Measurements from ENCODE around the gene KCNQ1OT1. TPM values are rescaled to one million over a fixed set of nuclear protein-coding genes. Genes with fewer than 3 reads are reported as not detected.

Gene KCNQ1OT1
- total RNA-seq, 4 donors from 2014 or later = 6.3 to 8.0 (median 7.7) TPM

GRCh38 chr11:2714463-2714800 lies 14.6 kb upstream of the KCNQ1OT1 start:
- Histone ChIP-seq H3K36me3 (no peaks in the 10 kb centered on the region), H3K4me3 (no peak overlapping the region), H3K4me1 (peaks cover 0 to 23% (median 0%) of the 10 kb centered on the region in 4 donors), H3K27me3 (no peaks in the 10 kb centered on the region), H3K9me3 (peaks cover 0 to 5% (median 0%) of the 10 kb centered on the region in 4 donors), H3K27ac (no peak overlapping the region)
- WGBS, 2 donors = 96% methylated on average over 9 of the region's 9 CpGs
- DNase-seq (ENCODE audit: low spot score in 2 of 2) = no peak
- TF ChIP-seq CTCF (IDR thresholded peaks at IDR 0.05) = no peak
- TF ChIP-seq EP300 (IDR thresholded peaks at IDR 0.05) = no peak
- no peak for TF ChIP-seq POLR2A (IDR thresholded peaks at IDR 0.05)

DNA sequence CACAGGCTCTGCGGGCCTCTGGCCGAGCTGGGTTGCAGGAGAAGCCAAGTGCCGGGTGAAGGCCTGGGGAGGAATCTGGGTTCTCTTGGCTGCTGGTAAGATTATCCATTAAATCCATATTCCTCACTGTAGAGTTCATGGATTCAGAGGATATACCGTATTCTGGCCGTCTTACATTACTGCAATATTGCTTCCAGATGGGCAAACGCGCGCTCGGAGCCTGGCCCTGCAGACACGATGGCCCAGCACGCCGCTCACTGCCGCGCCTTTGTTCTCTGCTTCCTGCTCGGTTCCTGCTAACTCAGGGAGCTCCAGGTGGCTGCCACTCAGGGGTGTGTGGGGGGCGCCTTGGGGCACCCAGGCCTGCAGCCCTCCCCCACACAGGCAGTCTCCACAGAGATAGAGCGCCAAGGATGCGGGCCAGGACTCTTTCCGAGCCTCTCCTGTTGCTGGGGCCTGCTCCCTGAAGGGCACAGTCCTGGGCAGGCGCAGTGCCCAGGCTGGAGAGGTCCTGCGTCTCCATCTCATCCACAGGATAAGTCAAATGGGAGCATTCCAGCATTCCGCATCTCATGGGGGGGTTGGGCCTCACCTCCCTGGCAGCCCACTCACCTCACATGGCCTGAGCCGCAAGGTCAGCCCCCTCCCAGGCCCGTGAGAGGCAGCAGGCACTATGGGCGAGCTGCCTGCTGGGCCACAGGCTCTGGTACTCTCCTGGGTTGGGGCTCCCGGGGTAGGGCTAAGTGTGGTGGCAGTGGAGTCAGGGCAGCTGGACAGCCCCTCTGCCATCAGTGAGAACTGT lies 14.1 kb upstream of the KCNQ1OT1 start:
- no peak overlapping the region for H3K27ac ChIP-seq
- 83 to 92% methylated on average over 21 to 26 of the region's 26 CpGs for WGBS, 2 donors
- H3K4me1 ChIP-seq = peaks cover 0 to 27% (median 0%) of the 10 kb centered on the region in 4 donors
- TF ChIP-seq EP300 (IDR thresholded peaks at IDR 0.05) (no peak), CTCF (IDR thresholded peaks at IDR 0.05) (no peak), POLR2A (IDR thresholded peaks at IDR 0.05) (no peak)
- H3K36me3 ChIP-seq = no peaks in the 10 kb centered on the region
- no peak overlapping the region for H3K4me3 ChIP-seq
- DNase-seq (ENCODE audit: low spot score in 2 of 2) = no peak
- no peaks in the 10 kb centered on the region for H3K27me3 ChIP-seq
- H3K9me3 ChIP-seq = peaks cover 0 to 5% (median 0%) of the 10 kb centered on the region in 4 donors

DNA sequence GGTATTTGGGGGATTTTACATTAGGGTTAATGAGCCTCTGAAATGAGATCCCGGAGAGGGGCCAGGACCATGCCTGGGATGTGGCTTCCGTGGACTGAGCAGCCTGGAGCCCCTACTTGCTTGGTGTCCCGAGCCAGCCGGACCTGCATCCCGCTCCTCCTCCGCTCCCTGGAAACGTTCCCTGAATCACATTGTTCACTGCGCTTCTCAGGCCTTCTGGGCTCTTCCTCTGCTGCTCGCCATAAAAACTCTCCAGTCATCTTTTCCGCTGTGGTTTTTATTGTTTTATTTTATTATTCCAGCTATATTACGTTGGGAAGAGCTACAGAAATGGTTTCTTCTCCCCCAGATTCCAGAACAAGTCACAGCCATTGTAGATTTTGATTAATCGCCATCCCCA lies 13.3 kb upstream of the KCNQ1OT1 start:
- TF ChIP-seq CTCF (IDR thresholded peaks at IDR 0.05) (no peak), POLR2A (IDR thresholded peaks at IDR 0.05) (no peak), EP300 (IDR thresholded peaks at IDR 0.05) (no peak)
- H3K27ac ChIP-seq = no peak overlapping the region
- no peaks in the 10 kb centered on the region for H3K27me3 ChIP-seq
- H3K9me3 ChIP-seq = peaks cover 0 to 5% (median 0%) of the 10 kb centered on the region in 4 donors
- DNase-seq (ENCODE audit: low spot score in 2 of 2) = no peak
- H3K4me3 ChIP-seq = no peak overlapping the region
- peaks cover 0 to 35% (median 5%) of the 10 kb centered on the region in 4 donors for H3K4me1 ChIP-seq
- whole genome bisulfite sequencing, 2 donors = 76 to 80% methylated on average over 12 of the region's 12 CpGs
- no peaks in the 10 kb centered on the region for H3K36me3 ChIP-seq

DNA sequence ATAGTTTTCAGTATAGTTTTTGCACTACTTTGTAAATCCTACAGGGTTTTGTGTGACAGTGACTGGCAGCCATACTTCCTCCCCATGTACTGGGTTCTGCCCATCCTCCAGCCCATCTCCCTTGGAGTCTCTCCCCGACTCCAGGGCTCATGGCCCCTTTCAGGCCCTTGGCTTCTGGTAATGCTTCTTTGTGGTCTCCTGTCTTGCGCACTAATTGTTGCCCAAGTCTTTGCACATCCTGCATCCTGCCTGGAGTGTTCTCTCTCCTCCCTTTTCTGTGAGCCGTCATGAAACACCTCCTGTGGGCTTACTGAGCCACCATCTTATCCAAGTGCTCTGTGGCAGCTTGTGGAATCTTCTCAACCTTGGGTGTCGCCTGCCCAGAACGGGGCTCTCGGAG lies 11.4 kb upstream of the KCNQ1OT1 start:
- Histone ChIP-seq H3K27me3 (no peaks in the 10 kb centered on the region), H3K4me3 (no peak overlapping the region), H3K36me3 (no peaks in the 10 kb centered on the region), H3K9me3 (peaks cover 0 to 5% (median 0%) of the 10 kb centered on the region in 4 donors), H3K27ac (no peak overlapping the region), H3K4me1 (peaks cover 0 to 27% (median 5%) of the 10 kb centered on the region in 4 donors)
- DNase-seq (ENCODE audit: low spot score in 2 of 2) = no peak
- WGBS, 2 donors = 98 to 99% methylated on average over 6 of the region's 6 CpGs
- no peak for TF ChIP-seq CTCF (IDR thresholded peaks at IDR 0.05)
- TF ChIP-seq EP300 (IDR thresholded peaks at IDR 0.05) = no peak
- TF ChIP-seq POLR2A (IDR thresholded peaks at IDR 0.05) = no peak

DNA sequence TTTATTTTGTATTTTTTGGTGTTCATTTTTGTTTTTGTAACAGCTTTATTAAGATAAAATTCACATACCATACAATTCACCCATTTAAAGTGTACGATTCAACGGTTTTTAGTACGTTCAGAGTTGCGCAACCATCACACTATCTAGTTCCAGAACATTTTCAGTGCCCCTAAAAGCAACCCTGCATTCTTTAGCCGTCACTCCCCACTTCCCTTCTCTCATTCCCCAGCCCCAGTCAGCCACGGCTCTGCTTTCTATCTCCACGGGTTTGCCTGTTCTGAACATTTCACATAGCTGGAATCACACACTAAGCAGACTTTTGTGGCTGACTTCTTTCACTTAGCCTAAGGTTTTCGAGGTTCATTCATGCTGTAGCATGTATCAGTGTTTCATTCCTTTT lies 9.6 kb upstream of the KCNQ1OT1 start:
- no peaks in the 10 kb centered on the region for H3K36me3 ChIP-seq
- peak in 1 of 2 donors; percentile 37 for DNase-seq (ENCODE audit: low spot score in 2 of 2)
- TF ChIP-seq EP300 (IDR thresholded peaks at IDR 0.05) (peak in 1 of 2 donors; percentile 20), POLR2A (IDR thresholded peaks at IDR 0.05) (no peak), CTCF (IDR thresholded peaks at IDR 0.05) (no peak)
- peaks cover 0 to 5% (median 0%) of the 10 kb centered on the region in 4 donors for H3K9me3 ChIP-seq
- H3K4me3 ChIP-seq = peak overlapping the region in 1 of 4 donors; percentile 13
- 33 to 38% methylated on average over 8 of the region's 8 CpGs for WGBS, 2 donors
- H3K27me3 ChIP-seq = no peaks in the 10 kb centered on the region
- H3K27ac ChIP-seq = peak overlapping the region in 2 of 4 donors; percentile 44 to 77
- peaks cover 0 to 23% (median 5%) of the 10 kb centered on the region in 4 donors for H3K4me1 ChIP-seq
